Renal cortex interstitium (tissue), 11 donors: ENCODE measurements around the gene NUP93. TPM values are rescaled to one million over a fixed set of nuclear protein-coding genes. Genes with fewer than 3 reads are reported as not detected.
"Not testable (repeated sequence)": the region's sequence is repeated elsewhere in the genome, so short reads cannot be mapped to it uniquely, and the experiment has no call there.

ENCODE experiments used
- DNase-seq, 11 donors: peaks; one replicate each; pipeline ENCODE4 v3.0.0-alpha.2; 2013; ENCODE audit warnings: low read depth in 9 of 11, low spot score in 4 of 11; ENCODE audit errors: extremely low read depth in 1 of 11
- polyA plus RNA-seq, 3 donors: library from polyadenylated mRNA; unstranded; fragments of 120-200 nt; gene quantifications; one replicate each; pipeline ENCODE4 v1.2.1, GENCODE V29; 2013; ENCODE audit not compliant: insufficient read length in 3 of 3

The NUP93 gene
- polyA plus RNA-seq, 3 donors, result 82.7 to 106 (median 89.4) TPM

DNA sequence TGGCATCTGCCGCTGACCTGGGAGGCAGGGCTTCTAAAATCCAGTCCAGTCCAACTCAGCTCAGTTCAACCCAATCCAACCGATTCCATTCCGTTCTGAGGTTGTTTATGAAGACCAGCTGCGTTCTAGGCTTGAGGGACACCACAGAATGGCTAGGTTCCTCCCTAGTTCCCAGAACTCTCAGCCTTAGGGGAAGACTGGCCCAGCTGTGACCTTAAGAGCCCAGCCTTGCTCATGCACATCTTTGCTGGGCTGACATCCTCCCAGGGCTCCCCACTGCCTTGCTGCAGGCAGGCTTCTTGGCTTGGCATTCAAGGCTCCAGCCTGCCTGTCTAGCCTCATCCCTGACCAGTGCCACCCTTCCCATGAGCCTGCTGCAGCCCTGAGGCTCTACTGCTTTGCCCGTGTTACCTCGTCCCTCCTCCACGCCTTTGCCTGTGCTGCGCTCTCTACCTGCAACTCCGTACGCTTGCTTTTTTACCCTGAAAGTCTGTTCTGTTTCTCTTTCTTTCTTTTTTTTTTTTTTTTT is 143.0 kb downstream of the NUP93 start:
- DNase-seq, result no peak

DNA sequence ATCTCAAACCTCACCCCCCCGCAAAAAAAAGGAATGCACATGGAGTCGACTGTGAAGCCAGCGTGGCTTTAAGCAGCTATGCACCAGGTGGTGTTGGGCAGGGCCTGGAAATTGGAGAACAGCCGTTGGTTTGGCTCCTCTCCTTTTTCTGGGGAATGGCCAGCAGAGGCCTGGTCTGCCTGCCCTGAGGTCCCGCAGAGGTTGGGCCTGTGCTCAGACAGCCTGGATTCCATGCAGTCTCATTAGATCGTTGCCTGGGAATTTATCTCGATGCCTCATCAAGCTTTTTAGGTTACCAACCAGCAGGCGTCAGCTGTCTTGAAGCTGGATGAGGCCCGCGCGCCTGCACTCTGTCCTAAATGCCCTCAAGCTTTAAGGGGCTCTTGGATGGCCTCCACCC is 144.9 kb downstream of the NUP93 start:
- DNase-seq, result no peak

DNA sequence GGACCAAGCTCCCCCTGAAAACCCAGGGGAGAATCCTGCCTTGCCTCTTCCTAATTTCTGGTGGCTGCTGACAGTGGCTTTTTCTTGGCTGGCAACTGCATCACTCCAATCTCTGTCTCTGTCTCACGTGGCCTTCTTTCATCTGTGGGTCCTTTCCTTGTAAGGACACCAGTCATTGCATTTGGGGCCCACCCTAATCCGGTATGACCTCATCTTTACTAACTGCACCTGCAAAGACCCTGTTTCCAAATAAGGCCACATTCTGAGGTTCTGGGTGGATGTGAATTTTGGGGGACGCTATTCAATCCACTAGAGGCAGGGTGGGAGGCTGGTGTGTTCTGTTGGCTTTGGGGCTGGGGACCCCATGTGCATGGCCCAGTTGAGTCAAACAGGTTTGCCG is 146.1 kb downstream of the NUP93 start:
- DNase-seq, result no peak

DNA sequence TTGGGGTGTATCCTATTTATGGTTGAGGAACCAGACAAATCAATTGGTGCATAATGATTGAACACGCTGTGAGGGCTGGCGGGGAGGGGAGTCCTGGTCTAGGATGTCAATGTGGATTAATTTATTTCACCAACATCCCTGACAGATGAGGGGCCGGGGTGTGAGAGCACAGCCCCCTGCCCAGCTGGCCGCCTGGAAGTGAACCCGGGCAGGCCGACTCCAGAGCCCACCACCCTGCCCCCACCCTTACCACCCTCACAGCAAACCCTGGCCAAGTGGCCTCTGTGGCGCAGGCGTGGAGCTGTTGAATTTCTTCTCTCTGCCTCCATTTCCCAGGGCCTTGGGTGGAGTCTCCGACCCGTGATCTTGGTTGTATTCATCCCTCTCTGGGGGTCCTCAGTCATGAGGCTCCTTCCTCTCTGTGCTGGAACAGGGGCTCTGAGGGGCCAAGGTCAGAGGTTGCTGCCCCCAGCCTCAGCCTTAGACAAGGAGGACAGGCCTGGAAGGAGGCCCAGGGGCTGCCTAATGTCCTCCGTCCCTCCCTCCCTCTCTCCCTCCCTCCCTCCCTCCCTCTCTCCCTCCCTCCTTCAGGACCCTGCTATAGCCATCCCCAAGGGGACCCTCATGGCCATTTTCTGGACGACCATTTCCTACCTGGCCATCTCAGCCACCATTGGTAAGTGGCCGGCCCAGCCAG is 147.7 kb downstream of the NUP93 start:
- no peak for DNase-seq

DNA sequence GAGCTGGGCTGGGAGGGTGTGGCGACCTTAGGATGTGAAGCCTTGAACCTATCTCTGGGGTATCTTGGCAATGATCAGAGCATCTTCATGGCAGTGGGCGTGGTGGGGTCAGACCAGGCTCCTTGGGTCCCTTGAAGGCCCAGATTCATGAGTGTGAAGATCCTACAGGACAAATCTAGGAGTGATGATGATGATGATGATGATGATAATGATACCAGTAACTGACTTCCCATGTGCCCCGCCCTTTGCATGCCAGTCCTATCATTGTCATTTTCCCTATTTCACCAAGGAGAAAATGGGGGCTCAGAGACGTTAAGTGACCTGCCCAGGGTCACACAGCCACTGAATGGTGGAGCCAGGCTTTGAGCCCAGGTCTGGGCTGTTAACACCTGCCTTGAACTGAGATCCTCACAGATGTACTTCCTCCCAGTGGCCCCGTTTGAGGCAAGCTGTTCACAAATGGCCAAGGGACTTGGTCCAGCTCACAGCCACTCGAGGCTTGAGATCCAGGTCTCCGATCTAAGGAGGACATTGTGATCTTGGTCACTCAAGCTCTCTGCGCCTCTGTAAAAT is 148.4 kb downstream of the NUP93 start:
- DNase-seq, result no peak

DNA sequence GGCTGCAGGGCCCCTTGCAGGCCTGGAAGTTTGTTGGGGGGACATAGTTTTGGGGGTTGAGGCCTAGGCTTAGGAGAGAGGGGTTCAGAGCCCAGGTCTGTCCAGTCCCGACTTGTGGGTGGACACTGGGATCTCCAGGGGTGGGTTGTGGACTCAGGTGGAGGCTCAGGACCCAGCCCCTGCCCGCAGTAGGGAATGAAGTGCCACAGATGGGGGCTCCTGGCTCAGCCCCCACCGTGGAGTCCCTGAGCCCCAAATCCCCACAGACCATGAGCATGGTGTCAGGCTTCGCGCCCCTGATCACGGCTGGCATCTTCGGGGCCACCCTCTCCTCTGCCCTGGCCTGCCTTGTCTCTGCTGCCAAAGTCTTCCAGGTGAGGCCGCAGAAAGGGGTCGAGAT is 149.3 kb downstream of the NUP93 start:
- DNase-seq, result no peak

DNA sequence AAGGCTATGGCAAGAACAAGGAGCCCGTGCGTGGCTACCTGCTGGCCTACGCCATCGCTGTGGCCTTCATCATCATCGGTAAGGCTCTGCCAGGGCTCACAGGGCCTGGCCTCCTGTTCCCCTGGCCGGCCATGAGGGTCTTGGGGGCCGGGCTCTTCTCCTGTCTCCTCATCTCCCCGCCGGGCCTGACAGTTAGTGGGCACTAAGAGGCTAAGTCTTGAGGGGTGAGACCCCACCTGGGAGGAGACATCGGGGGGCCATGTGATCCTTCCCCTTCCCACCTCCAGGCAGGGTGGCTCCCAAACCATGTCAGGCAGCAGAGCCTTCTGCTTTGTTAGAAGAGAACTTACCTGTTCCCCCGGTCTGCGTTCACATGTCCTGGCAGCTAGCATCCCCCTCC is 150.2 kb downstream of the NUP93 start:
- no peak for DNase-seq

DNA sequence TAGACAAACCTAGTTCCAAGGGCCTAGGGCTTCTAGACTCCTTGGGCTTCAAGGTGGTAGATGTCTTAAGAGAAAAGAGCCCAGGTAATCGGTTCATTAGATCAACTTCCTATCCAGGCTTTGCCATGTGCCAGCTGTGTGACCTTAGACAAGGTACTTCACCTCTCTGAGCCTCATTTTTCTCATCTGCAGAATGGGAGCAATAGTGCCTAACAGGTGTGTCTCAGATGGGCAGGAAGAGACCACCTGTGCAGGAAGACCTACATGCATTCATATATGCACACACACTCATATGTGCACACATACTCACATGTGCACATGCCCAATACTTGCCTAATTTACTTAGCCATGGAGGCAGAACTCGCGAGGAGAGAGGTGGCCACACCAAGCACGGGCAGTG is 150.8 kb downstream of the NUP93 start:
- no peak for DNase-seq

DNA sequence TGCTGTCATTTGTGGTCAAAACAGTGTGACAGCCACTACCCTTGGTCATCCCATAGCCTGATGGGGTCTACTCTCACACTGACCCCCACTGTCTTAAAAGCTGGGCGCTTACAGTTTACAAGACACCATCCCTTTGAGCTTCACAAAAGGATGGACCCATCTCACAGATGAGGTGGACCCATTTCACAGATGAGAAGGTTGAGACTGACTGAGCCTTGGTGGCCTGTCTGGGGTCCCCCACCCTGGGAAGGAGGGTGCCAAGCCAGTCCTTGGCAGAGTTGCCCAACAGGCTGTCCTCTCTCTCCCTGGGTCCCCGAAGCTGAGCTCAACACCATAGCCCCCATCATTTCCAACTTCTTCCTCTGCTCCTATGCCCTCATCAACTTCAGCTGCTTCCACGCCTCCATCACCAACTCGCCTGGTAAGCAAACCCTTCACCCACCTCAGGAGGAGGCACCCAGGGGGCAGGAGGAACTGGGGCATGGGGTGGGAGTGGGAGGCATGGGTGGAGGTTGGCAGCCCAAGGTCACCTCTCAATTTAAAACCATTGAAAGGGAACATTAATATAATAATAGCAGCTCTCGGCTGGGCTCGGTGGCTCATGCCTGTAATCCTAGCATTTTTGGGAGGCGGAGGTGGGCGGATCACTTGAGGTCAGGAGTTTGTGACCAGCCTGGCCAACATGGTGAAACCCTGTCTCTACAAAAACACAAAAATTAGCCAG is 152.3 kb downstream of the NUP93 start:
- DNase-seq, result no peak

DNA sequence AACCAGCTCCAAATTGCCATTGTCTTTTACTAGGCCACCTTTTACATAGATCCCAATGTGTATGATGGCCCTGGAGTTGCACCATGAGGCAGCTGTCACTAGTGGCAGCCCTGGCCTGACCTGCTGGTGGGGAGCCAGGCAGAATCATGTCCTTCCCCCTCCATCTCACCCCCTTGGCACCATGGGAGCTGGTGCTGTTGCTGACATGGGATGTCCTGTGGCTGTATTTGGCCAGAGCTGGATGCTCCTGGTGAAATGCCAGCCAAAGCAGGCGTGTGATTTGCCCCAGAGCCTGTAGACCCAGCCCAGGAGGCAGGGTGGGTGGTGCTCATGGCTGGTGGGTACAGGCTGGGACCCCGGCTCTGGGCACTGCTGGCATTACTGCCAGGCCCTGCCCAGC is 153.7 kb downstream of the NUP93 start:
- no peak for DNase-seq

DNA sequence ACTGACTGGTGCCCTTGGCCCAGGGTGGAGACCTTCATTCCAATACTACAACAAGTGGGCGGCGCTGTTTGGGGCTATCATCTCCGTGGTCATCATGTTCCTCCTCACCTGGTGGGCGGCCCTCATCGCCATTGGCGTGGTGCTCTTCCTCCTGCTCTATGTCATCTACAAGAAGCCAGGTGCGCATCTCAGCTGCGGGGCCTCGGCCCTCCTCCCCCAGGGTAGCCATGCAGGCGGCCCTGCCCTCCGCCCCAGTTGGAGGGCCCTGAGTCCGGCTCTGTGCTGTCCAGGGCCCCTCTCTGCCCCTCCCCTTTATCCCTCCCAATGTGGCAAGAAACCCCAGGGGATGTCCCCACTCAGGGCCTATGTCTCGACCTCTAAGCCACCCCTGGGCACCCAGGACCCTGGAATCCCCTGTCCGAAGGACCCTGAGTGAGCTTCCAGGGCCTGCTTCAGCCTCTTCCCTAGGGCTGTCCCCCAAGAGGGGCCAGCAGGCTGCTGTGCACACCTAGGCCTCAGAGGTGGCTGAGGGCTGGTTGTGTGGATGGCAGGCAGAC is 154.2 kb downstream of the NUP93 start:
- no peak for DNase-seq

DNA sequence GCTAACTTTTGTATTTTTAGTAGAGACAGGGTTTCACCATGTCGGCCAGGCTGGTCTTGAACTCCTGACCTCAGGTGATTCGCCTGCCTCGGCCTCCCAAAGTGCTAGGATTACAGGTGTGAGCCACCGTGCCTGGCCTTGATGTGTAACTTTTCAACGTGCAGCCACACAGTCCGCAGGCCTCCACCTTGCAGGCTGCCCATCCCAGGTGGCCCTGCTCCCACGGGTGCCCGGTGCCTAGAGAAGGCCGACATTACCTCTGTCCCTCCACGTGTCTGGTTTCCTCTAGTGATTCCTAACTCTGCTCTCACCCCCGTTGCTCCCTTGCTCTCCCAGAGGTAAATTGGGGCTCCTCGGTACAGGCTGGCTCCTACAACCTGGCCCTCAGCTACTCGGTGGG is 155.0 kb downstream of the NUP93 start:
- DNase-seq, result not testable (repeated sequence)

DNA sequence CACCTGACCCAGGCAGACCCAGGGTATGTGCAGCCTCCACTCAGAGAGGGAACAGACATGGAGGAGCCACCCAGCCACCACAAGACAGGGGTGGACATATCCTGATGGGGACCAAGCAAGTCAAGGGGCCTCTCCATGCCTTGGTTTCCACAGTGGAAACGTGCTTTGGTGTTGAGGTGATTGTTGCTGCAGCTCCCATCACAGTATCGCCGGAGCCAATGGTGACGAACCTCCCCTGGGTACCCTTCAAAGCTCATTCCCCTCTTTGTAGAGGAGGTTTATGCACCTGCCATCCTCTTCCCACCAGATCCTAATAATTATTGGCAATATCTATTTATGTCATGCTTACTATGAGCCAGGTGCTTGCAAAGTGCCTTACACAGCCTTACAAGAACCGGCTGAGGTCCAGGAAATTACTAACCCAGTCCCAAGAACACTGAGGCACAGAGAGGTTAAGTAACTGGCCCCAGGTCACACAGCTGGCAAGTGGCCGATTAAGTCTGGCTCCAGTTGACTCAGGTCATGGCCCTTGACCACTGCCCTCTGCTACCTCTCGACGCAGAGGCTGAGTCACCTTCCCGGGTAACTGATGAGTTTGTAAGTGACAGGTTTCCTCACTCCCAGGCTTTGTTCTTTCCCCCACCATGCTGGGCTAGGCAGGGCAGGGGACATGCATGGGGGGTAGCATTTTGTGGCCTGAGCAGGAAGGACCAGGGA is 155.7 kb downstream of the NUP93 start:
- DNase-seq, result no peak

DNA sequence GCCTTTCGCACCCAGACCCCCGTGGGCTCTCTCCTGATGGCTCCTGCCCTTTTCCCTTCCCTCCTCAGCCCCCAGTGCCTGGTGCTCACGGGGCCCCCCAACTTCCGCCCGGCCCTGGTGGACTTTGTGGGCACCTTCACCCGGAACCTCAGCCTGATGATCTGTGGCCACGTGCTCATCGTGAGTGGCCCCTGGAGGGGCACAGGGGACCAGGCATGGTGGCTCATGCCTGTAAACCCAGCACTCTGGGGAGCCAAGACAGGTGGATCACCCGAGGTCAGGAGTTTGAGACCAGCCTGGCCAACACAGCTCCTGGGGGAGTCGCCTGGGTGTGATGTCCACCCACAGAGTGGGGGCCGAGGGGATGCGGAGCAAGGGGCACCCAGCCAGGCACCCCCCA is 156.4 kb downstream of the NUP93 start:
- DNase-seq, result no peak

DNA sequence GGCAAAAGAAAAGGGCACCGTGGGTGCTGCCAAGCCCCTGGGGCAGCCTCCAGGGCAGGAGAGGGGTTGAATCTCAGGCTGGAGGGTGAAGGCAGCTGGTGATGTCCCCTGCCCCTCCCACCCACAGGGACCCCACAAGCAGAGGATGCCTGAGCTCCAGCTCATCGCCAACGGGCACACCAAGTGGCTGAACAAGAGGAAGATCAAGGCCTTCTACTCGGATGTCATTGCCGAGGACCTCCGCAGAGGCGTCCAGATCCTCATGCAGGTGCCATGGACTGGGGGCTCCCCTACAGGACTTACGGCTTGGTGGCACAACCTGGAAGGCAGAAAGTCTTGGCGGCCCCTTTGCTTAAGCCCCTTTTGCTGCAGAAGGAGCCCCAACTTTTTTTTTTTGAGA is 156.9 kb downstream of the NUP93 start:
- no peak for DNase-seq

DNA sequence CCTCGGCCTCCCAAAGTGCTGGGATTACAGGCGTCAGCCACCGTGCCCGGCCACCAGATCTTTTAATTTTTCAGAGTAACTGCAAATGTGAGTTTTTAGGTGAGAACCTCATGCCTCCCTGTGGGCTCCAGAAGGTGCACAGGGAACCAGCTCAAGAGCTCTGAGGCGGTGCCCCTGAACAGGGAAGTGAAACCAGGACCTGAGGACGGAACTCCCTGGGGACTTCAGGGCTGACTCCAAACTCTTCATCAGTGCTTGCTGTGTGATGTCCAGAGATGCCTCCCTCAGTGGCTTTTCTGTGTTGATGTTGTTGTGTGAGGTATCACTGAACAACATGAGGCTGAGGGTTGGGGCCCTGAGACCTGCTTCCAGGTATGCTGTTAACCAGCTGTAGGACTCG is 158.9 kb downstream of the NUP93 start:
- DNase-seq, result no peak

DNA sequence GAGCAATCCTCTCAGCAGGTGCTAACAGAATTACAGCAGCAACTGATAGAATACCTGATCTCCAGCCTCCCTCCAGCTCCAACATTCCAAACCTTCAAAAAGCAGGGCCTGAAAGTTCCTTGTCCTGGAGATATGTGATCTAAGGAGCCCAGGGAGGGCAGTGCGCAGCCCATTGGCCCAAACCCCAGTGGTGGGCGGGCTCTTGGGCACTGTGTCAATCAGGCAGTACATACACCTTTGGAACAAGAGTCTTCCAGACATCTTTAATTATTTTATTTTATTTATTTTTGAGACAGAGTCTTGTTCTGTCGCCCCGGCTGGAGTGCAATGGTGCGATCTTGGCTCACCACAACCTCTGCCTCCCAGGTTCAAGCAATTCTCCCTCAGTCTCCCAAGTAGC is 159.3 kb downstream of the NUP93 start:
- DNase-seq, result no peak

DNA sequence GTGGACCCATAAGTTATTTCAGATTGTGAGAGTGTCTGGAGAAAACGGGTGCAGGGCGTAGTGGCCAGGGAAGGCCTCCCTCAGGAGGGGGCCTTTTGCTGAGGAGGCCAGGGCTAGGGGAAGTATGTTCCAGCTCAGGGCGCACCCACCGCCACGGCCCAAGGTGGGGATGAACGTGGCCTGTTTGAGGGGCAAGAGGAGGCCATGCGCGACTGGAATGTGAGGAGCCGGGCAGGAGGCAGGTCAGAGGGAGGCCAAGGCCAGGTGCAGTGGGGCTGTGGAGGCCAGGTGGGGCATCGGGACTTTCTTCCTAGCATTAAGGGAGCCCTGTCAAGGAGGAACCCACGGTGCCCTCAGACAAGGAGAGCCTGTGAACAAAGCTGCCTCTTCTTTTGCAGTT is 161.8 kb downstream of the NUP93 start:
- DNase-seq, result no peak

DNA sequence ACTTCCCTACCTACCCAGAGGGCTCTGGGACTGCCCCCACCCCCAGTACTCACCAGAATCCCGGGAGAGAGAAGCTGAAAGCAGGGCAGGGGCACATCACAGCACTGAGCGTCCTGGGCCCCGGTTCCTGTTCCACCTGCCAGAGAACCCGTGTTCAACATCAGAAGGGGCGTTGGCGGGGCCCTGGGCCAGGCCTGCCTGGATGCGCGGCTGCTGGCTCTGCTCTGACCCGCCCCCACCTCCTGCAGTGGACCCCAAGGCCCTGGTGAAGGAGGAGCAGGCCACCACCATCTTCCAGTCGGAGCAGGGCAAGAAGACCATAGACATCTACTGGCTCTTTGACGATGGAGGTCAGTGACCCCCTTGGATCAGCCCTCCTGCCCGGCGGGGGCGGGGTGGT is 162.8 kb downstream of the NUP93 start:
- DNase-seq, result no peak
